Measurements from ENCODE around the gene SAP30L.
A peak's percentile ranks its signal among the peaks of the same experiment; 100 is the strongest.

The SAP30L gene

GRCh38 chr5:154419236-154419635, 26.6 kb upstream of the SAP30L start:
- no peak for DNase-seq (ENCODE audit: low spot score)

- no peak for DNase-seq (ENCODE audit: low spot score)
Observed at GRCh38 chr5:154421868-154422267, 23.9 kb upstream of the SAP30L start.

- no peak for DNase-seq (ENCODE audit: low spot score)
Observed at GRCh38 chr5:154422298-154422697, 23.5 kb upstream of the SAP30L start.

GRCh38 chr5:154428208-154428607, 17.6 kb upstream of the SAP30L start:
- DNase-seq (ENCODE audit: low spot score): no peak

- no peak for DNase-seq (ENCODE audit: low spot score)
Observed at GRCh38 chr5:154429341-154429740, 16.5 kb upstream of the SAP30L start.

- no peak for DNase-seq (ENCODE audit: low spot score)
Observed at GRCh38 chr5:154430466-154430865, 15.3 kb upstream of the SAP30L start.

GRCh38 chr5:154430961-154431630, 14.7 kb upstream of the SAP30L start:
- DNase-seq (ENCODE audit: low spot score): no peak

GRCh38 chr5:154435226-154435625, 10.6 kb upstream of the SAP30L start:
- DNase-seq (ENCODE audit: low spot score): no peak

- no peak for DNase-seq (ENCODE audit: low spot score)
Observed at GRCh38 chr5:154437281-154437965, 8.4 kb upstream of the SAP30L start.

GRCh38 chr5:154440540-154440939, 5.3 kb upstream of the SAP30L start:
- DNase-seq (ENCODE audit: low spot score): no peak

GRCh38 chr5:154442801-154443200, 3.0 kb upstream of the SAP30L start:
- DNase-seq (ENCODE audit: low spot score): no peak

GRCh38 chr5:154444556-154445421, 1.0 kb upstream of the SAP30L start:
- peak; percentile 15 for DNase-seq (ENCODE audit: low spot score)

- peak; percentile 66 for DNase-seq (ENCODE audit: low spot score)
Observed at GRCh38 chr5:154446195-154447088, 645 bp downstream of the SAP30L start.

- DNase-seq (ENCODE audit: low spot score): no peak
Observed at GRCh38 chr5:154447089-154447725, 1.4 kb downstream of the SAP30L start.

GRCh38 chr5:154449786-154450185, 4.0 kb downstream of the SAP30L start:
- DNase-seq (ENCODE audit: low spot score): no peak

GRCh38 chr5:154451957-154452356, 6.2 kb downstream of the SAP30L start:
- no peak for DNase-seq (ENCODE audit: low spot score)

- DNase-seq (ENCODE audit: low spot score): no peak
Observed at GRCh38 chr5:154455585-154455984, 9.8 kb downstream of the SAP30L start.

- DNase-seq (ENCODE audit: low spot score): no peak
Observed at GRCh38 chr5:154456540-154456939, 10.7 kb downstream of the SAP30L start.

GRCh38 chr5:154459015-154459414, 13.2 kb downstream of the SAP30L start:
- no peak for DNase-seq (ENCODE audit: low spot score)

- DNase-seq (ENCODE audit: low spot score): no peak
Observed at GRCh38 chr5:154460172-154460571, 14.4 kb downstream of the SAP30L start.

- no peak for DNase-seq (ENCODE audit: low spot score)
Observed at GRCh38 chr5:154461531-154461930, 15.7 kb downstream of the SAP30L start.
